Right ventricle myocardium inferior (tissue), 1 donor: Measurements from ENCODE around the gene NOP14. TPM values are rescaled to one million over a fixed set of nuclear protein-coding genes. Genes with fewer than 3 reads are reported as not detected.
"Not testable (repeated sequence)": the region's sequence is repeated elsewhere in the genome, so short reads cannot be mapped to it uniquely, and the experiment has no call there.

Source experiments
- ATAC-seq: fragments of 200-7000 bp; cut with Tn5 transposase; one replicate; pipeline ENCODE4 v1.9.1; 2020; ENCODE audit warnings: mild to moderate bottlenecking, moderate library complexity
- DNase-seq: peaks from one replicate; pipeline ENCODE4 v3.0.0; 2021; ENCODE audit errors: missing footprints
- intact Hi-C: fragments of 100-400 bp; cut with DNase I; formaldehyde crosslinking; loops from one replicate; pipeline ENCODE4 v1.11.0; 2022
- total RNA-seq: library from RNA; stranded (reverse); fragmentation: NEBNext Ultra II Directional; extraction: Animal tissue kit (Norgen Biotek cat#: 25700); gene quantifications from one replicate; pipeline ENCODE4 v1.2.1, GENCODE V29; 2021
- donor health status: DM: no; HTN: yes; CAD: no; lungs with severe emphysema.

The NOP14 gene
- total RNA-seq, 1 donor from 2014 or later: 18.3 TPM

DNA sequence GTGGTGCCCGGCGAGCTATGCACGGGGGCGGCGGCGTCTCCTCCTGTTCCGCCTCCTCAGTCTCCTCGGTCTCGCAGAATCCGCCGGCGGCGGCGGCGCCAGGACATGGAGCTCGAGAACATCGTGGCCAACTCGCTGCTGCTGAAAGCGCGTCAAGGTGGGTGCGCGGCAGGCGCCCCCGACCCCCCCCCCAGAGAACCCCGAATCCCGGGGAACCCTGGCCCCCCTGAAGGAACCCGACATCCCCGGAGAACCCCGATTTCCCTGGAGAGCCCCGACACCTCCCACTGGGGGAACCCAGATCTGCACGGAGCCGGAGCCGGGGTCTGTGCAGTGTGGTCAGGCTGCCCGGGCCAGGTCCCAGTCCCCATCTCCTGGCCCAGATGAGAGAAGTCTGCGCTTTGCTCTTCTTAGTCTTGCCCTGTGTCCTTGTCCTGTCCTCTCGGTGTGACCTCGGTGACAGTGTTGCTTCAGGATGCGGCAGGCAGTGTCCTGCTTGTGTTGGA is 813 bp upstream of the NOP14 start:
- DNase-seq: peak; percentile 85
- intact Hi-C loops: loop anchor here (5.0 kb wide), 2 partner anchors 202 to 547 kb away; partner anchors contain the start of genes CFAP99 and ZFYVE28

GRCh38 chr4:2962614-2963174 is 512 bp downstream of the NOP14 start:
- peak; percentile 35 for ATAC-seq
- DNase-seq: no peak
- intact Hi-C loops: loop anchor here (5.0 kb wide), 2 partner anchors 200 to 545 kb away; partner anchors contain the start of genes CFAP99 and ZFYVE28

More for the DNA sequence above, 813 bp upstream of the NOP14 start:
- ATAC-seq: peak; percentile 54

DNA sequence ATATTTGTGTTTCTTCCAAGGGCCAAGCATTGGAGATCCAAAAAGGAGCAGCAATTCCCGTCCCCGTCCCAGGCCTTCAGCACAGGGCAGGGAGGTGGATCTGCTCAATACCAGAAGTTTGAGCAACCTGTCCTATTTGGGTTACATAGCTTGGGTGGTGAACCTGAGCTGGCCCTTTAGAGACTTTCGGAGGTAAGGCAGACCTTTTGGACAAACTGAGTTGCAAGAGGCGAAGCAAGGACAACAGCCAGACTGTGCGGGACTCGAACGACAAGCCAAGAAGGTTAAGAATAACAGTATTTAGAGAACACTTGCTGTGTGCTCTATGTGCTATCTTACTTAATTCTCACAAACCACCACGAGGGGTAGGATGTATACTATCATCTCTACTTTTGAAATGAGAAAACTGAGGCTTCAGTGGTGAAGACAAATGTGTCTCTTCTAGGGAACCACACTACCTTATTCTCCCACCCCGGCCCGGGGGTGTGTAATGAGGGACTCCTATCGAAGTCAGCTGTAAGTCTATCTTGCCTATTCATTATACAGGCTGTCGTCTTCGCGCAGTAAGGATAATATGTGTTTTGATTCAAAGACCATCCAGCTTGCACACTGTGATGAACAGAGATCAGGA is 1.3 kb downstream of the NOP14 start:
- DNase-seq: no peak

GRCh38 chr4:2961421-2961810 is 1.8 kb downstream of the NOP14 start:
- ATAC-seq: no peak
- intact Hi-C loops: loop anchor here (5.0 kb wide), 2 partner anchors 199 to 544 kb away; partner anchors contain the start of genes CFAP99 and ZFYVE28
- DNase-seq: no peak

More for the DNA sequence above, 1.3 kb downstream of the NOP14 start:
- intact Hi-C loops: loop anchor here (5.0 kb wide), 2 partner anchors 200 to 545 kb away; partner anchors contain the start of genes CFAP99 and ZFYVE28
- no peak for ATAC-seq

- not testable (repeated sequence) for ATAC-seq, DNase-seq
- intact Hi-C loops: loop anchor here (5.0 kb wide), 2 partner anchors 198 to 543 kb away; partner anchors contain the start of genes CFAP99 and ZFYVE28
Measured at GRCh38 chr4:2960450-2960849, 2.8 kb downstream of the NOP14 start.

- intact Hi-C loops: no loop called here
- ATAC-seq: no peak
- no peak for DNase-seq
Measured at GRCh38 chr4:2958446-2958845, 4.8 kb downstream of the NOP14 start.

GRCh38 chr4:2955186-2956044 is 7.8 kb downstream of the NOP14 start:
- intact Hi-C loops, DNase-seq: not testable (repeated sequence)

GRCh38 chr4:2954358-2955185 is 8.6 kb downstream of the NOP14 start:
- intact Hi-C loops: no loop called here
- DNase-seq: no peak
- ATAC-seq: no peak

More at GRCh38 chr4:2955186-2956044, 7.8 kb downstream of the NOP14 start:
- not testable (repeated sequence) for ATAC-seq

- DNase-seq (no peak), ATAC-seq (no peak)
- intact Hi-C loops: no loop called here
Measured at GRCh38 chr4:2953496-2953895, 9.7 kb downstream of the NOP14 start.

- DNase-seq: no peak
- intact Hi-C loops: no loop called here
- ATAC-seq: no peak
Measured at GRCh38 chr4:2950221-2950989, 12.8 kb downstream of the NOP14 start.

DNA sequence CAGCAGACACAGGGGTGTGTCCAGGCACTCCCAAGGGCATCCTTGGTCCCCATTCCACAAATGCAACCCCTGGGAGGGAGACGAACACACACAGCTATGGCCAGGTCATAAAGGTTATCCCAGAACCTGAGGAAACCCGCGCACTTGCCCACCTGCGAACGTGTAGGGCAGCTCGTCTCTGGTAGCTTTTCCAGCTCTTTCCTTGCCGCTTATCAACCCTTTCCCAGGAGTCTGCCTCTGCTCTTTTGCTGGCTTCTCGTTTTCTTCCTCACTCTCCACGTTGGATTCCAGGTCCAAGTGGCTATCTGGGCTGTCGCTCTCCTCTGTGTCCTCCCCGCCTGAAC is 13.5 kb downstream of the NOP14 start:
- DNase-seq: no peak
- no peak for ATAC-seq
- intact Hi-C loops: no loop called here

DNA sequence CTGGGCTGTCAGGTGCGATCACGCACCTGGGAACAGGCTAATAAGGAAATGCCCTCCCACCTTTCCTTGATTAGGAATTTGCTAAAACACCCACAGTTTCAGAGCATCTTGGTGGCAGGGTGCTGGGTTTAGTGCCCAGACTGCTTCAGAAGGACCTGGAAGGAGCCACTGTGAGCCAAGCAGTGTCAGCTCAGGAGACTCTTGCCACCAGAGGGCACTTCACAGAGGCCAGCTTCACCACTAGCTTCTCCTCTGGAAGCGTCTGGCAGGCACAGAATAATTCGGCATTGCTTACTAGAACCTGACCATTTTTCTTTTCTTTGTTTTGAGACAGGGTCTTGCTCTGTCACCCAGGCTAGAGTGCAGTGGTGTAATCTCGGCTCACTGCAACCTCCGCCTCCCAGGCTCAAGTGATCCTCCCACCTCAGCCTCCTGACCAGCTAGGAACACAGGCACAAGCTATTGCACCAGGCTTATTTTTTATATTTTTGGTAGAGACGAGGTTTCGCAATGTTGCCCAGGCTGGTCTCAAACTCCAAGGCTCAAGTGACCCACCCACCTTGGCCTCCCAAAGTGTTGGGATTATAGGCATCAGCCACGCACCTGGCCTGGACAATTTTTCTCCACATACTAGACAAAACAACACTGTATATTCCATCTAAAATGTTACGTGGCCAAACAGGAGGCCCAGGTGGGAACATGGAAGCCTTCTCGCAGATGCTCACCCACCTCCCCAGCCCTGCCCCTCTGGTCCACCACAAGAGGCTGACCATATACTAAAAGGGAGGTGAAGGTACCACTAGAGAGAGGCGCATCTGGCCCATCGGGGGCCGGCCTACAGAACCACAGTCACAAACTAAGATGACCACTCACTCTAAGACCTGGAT is 14.1 kb downstream of the NOP14 start:
- intact Hi-C loops: no loop called here
- no peak for DNase-seq
- ATAC-seq: peak; percentile 42

- DNase-seq (no peak), ATAC-seq (peak; percentile 80)
Measured at GRCh38 chr4:2947926-2948325, 15.3 kb downstream of the NOP14 start.

DNA sequence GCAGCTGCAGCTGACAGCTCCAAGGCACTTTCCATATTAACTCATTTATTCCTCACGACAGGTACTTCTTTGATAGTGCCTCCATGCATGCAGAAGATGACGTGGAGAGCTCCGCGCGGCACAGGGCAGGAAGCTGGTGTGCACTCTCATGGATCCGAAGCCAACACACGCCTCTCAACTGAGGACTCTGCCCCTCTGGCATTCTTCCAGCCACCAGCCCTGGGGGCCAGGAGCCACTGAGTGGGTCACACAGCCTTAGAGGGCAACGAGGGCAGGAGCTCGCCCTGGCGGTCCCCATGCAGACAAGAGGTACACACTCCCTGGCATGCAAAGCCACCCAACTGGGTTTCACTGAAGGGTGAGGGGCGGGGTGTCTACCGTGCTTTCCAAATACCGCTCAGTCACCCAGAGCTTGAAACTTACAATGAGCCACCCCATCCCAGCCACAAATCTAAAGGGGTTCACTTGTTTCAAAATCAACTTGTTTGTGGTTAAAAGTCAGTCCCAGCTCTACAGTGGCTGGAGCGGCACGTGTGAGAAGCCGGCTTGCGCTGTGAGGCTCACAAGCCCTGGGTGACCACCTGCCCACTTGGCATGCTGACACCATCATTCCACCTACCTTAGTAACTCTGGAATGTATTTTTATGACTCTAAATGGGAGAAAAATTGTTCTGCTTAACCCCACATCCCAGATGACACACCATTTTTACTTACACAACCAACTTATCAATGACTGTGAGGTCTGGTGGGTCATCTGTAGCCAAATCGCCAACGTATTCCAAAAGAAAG is 16.2 kb downstream of the NOP14 start:
- ATAC-seq (no peak), DNase-seq (no peak)
- intact Hi-C loops: no loop called here

More at GRCh38 chr4:2947926-2948325, 15.3 kb downstream of the NOP14 start:
- intact Hi-C loops: no loop called here

- ATAC-seq, intact Hi-C loops, DNase-seq: not testable (repeated sequence)
Measured at GRCh38 chr4:2945619-2946604, 17.3 kb downstream of the NOP14 start.
